SK-N-SH treated with all-trans-retinoic acid at 6 μM for 48 hours (cell line): ENCODE measurements around the gene CFAP61.

Experiments
- ATAC-seq: fragments of 200-7000 bp; cut with Tn5 transposase; 3 replicates; pipeline ENCODE4 v1.9.1; 2020; ENCODE audit warnings: mild to moderate bottlenecking, moderate library complexity
- ARNTL ChIP-seq: fragments of 450-650 bp; formaldehyde crosslinking; IDR thresholded peaks from 2 replicates; pipeline ENCODE4 v1.5.0; 2020; ENCODE audit warnings: low read depth, mild to moderate bottlenecking, moderate library complexity, borderline replicate concordance
- BACH2 ChIP-seq: fragments of 250-450 bp; sonication (Bioruptor Pico); IDR thresholded peaks from 2 replicates; pipeline ENCODE4 v1.9.0; 2021; ENCODE audit warnings: mild to moderate bottlenecking, borderline replicate concordance
- CREB5 ChIP-seq: fragments of 250-450 bp; sonication (Bioruptor Pico); IDR thresholded peaks from 2 replicates; pipeline ENCODE4 v1.5.1; 2020; ENCODE audit warnings: low read depth, mild to moderate bottlenecking, moderate library complexity
- CSDC2 ChIP-seq: fragments of 250-450 bp; sonication (Bioruptor Pico); IDR thresholded peaks from 2 replicates; pipeline ENCODE4 v1.5.0; 2020; ENCODE audit warnings: mild to moderate bottlenecking, moderate library complexity
- ESRRG ChIP-seq: fragments of 250-450 bp; sonication (Bioruptor Pico); IDR thresholded peaks from 2 replicates; pipeline ENCODE4 v1.6.1; 2021; ENCODE audit warnings: mild to moderate bottlenecking
- GLIS3 ChIP-seq: fragments of 250-450 bp; sonication (Bioruptor Pico); IDR thresholded peaks from 2 replicates; pipeline ENCODE4 v1.5.0; 2020; ENCODE audit warnings: mild to moderate bottlenecking, moderate library complexity
- ISL1 ChIP-seq: fragments of 250-450 bp; sonication (Bioruptor Pico); IDR thresholded peaks from 2 replicates; pipeline ENCODE4 v2.1.2; 2022; ENCODE audit warnings: mild to moderate bottlenecking, moderate library complexity
- PATZ1 ChIP-seq: fragments of 250-450 bp; sonication (Bioruptor Pico); IDR thresholded peaks from 2 replicates; pipeline ENCODE4 v1.8.0; 2020; ENCODE audit warnings: mild to moderate bottlenecking, moderate library complexity, borderline replicate concordance
- POU6F1 ChIP-seq: fragments of 250-450 bp; sonication (Bioruptor Pico); IDR thresholded peaks from 2 replicates; pipeline ENCODE4 v1.8.0; 2021; ENCODE audit warnings: low read depth, mild to moderate bottlenecking, moderate library complexity, borderline replicate concordance
- PPARA ChIP-seq: fragments of 250-450 bp; sonication (Bioruptor Pico); IDR thresholded peaks from 2 replicates; pipeline ENCODE4 v1.5.0; 2020; ENCODE audit warnings: mild to moderate bottlenecking, borderline replicate concordance
- RARB ChIP-seq: fragments of 250-450 bp; sonication (Bioruptor Pico); IDR thresholded peaks from 2 replicates; pipeline ENCODE4 v1.8.0; 2021; ENCODE audit warnings: mild to moderate bottlenecking, moderate library complexity
- SNAI2 ChIP-seq: fragments of 250-450 bp; sonication (Bioruptor Pico); IDR thresholded peaks from 2 replicates; pipeline ENCODE4 v1.5.0; 2020; ENCODE audit warnings: mild to moderate bottlenecking, moderate library complexity
- TCF4 ChIP-seq: fragments of 250-450 bp; sonication (Bioruptor Pico); IDR thresholded peaks from 2 replicates; pipeline ENCODE4 v1.8.0; 2021; ENCODE audit warnings: mild to moderate bottlenecking, moderate library complexity, borderline replicate concordance
- TOX ChIP-seq: fragments of 250-450 bp; sonication (Bioruptor Pico); IDR thresholded peaks from 2 replicates; pipeline ENCODE4 v1.8.0; 2021; ENCODE audit warnings: mild to moderate bottlenecking, moderate library complexity, borderline replicate concordance
- TSHZ2 ChIP-seq: fragments of 250-450 bp; sonication (Bioruptor Pico); IDR thresholded peaks from 2 replicates; pipeline ENCODE4 v1.5.0; 2020; ENCODE audit warnings: mild to moderate bottlenecking, moderate library complexity
- ZC3H10 ChIP-seq: fragments of 250-450 bp; sonication (Bioruptor Pico); IDR thresholded peaks from 2 replicates; pipeline ENCODE4 v1.5.1; 2021; ENCODE audit warnings: mild to moderate bottlenecking, moderate library complexity
- ZFP3 ChIP-seq: fragments of 250-450 bp; sonication (Bioruptor Pico); IDR thresholded peaks from 2 replicates; pipeline ENCODE4 v1.5.0; 2020; ENCODE audit warnings: mild to moderate bottlenecking, moderate library complexity
- ZFP30 ChIP-seq: fragments of 450-650 bp; formaldehyde crosslinking; IDR thresholded peaks from 2 replicates; pipeline ENCODE4 v1.5.0; 2022; ENCODE audit warnings: mild to moderate bottlenecking, moderate library complexity
- ZNF565 ChIP-seq: fragments of 450-650 bp; formaldehyde crosslinking; conservative IDR thresholded peaks from 2 replicates; pipeline ENCODE4 v1.5.0; 2020; ENCODE audit warnings: low read depth, mild to moderate bottlenecking, moderate library complexity
- ZNF70 ChIP-seq: fragments of 450-650 bp; formaldehyde crosslinking; IDR thresholded peaks from 2 replicates; pipeline ENCODE4 v1.5.0; 2020; ENCODE audit warnings: mild to moderate bottlenecking, moderate library complexity
- ZNF8 ChIP-seq: fragments of 450-650 bp; formaldehyde crosslinking; IDR thresholded peaks from 2 replicates; pipeline ENCODE4 v1.5.0; 2020; ENCODE audit warnings: mild to moderate bottlenecking, moderate library complexity

CFAP61 gene

GRCh38 chr20:20134941-20135575 lies 82.7 kb downstream of the CFAP61 start:
- TF ChIP-seq CREB5: no peak
- TF ChIP-seq BACH2: no peak
- TF ChIP-seq ISL1 (CRISPR knock-in tag): no peak
- no peak for TF ChIP-seq TSHZ2 (CRISPR knock-in tag)
- TF ChIP-seq ZNF70 (CRISPR knock-in tag): no peak
- no peak for TF ChIP-seq GLIS3
- TF ChIP-seq ZC3H10 (CRISPR knock-in tag): no peak
- TF ChIP-seq TCF4: no peak
- no peak for TF ChIP-seq ARNTL (CRISPR knock-in tag)
- TF ChIP-seq ZFP3 (CRISPR knock-in tag): no peak
- TF ChIP-seq CSDC2 (CRISPR knock-in tag): no peak
- no peak for TF ChIP-seq POU6F1 (CRISPR knock-in tag)
- TF ChIP-seq PATZ1 (CRISPR knock-in tag): no peak
- TF ChIP-seq ESRRG (CRISPR knock-in tag): no peak
- no peak for TF ChIP-seq SNAI2
- no peak for TF ChIP-seq TOX (CRISPR knock-in tag)
- no peak for TF ChIP-seq PPARA (CRISPR knock-in tag)
- TF ChIP-seq ZNF8: no peak
- TF ChIP-seq, all 23 proteins: peak for 0
- ATAC-seq: no peak

GRCh38 chr20:20136313-20136712 lies 84.0 kb downstream of the CFAP61 start:
- no peak for ATAC-seq
- no peak for TF ChIP-seq TCF4
- peak; percentile 78 for TF ChIP-seq ZFP30
- no peak for TF ChIP-seq ZNF8
- no peak for TF ChIP-seq TSHZ2 (CRISPR knock-in tag)
- TF ChIP-seq, all 23 proteins: peak for 1

GRCh38 chr20:20137851-20138250 lies 85.5 kb downstream of the CFAP61 start:
- ATAC-seq: no peak
- no peak for TF ChIP-seq RARB (CRISPR knock-in tag)
- TF ChIP-seq PATZ1 (CRISPR knock-in tag): no peak
- TF ChIP-seq GLIS3: no peak
- TF ChIP-seq CREB5: no peak
- no peak for TF ChIP-seq ZFP30
- no peak for TF ChIP-seq ARNTL (CRISPR knock-in tag)
- TF ChIP-seq BACH2: no peak
- TF ChIP-seq ZNF8: no peak
- TF ChIP-seq ZFP3 (CRISPR knock-in tag): no peak
- TF ChIP-seq POU6F1 (CRISPR knock-in tag): no peak
- no peak for TF ChIP-seq TOX (CRISPR knock-in tag)
- no peak for TF ChIP-seq ESRRG (CRISPR knock-in tag)
- no peak for TF ChIP-seq ZNF565
- TF ChIP-seq ZNF70 (CRISPR knock-in tag): no peak
